ENCODE measurements around the gene TBC1D4. TPM values are rescaled to one million over a fixed set of nuclear protein-coding genes. Genes with fewer than 3 reads are reported as not detected.
"Not testable (repeated sequence)": the region's sequence is repeated elsewhere in the genome, so short reads cannot be mapped to it uniquely, and the experiment has no call there.

Gene TBC1D4
- total RNA-seq, 1 donor from 2014 or later: 116 TPM

GRCh38 chr13:75460644-75461043, 21.3 kb downstream of the TBC1D4 start:
- intact Hi-C loops (cut with micrococcal nuclease): no loop called here
- DNase-seq (no peak), ATAC-seq (no peak)

GRCh38 chr13:75458696-75459422, 23.1 kb downstream of the TBC1D4 start:
- ATAC-seq (peak; percentile 94), DNase-seq (peak; percentile 72)
- intact Hi-C loops (cut with micrococcal nuclease): no loop called here

GRCh38 chr13:75455962-75456361, 26.0 kb downstream of the TBC1D4 start:
- intact Hi-C loops (cut with micrococcal nuclease): no loop called here
- no peak for ATAC-seq
- no peak for DNase-seq

GRCh38 chr13:75454497-75454896, 27.5 kb downstream of the TBC1D4 start:
- intact Hi-C loops (cut with micrococcal nuclease): no loop called here
- no peak for ATAC-seq
- DNase-seq: no peak

- intact Hi-C loops (cut with micrococcal nuclease): no loop called here
Measured at GRCh38 chr13:75452564-75452963, 29.4 kb downstream of the TBC1D4 start.

GRCh38 chr13:75447493-75447892, 34.5 kb downstream of the TBC1D4 start:
- intact Hi-C loops (cut with micrococcal nuclease): no loop called here
- ATAC-seq: no peak

More at GRCh38 chr13:75452564-75452963, 29.4 kb downstream of the TBC1D4 start:
- ATAC-seq (no peak), DNase-seq (no peak)

GRCh38 chr13:75446874-75447273, 35.1 kb downstream of the TBC1D4 start:
- intact Hi-C loops (cut with micrococcal nuclease): no loop called here
- no peak for DNase-seq
- ATAC-seq: peak; percentile 6

More at GRCh38 chr13:75447493-75447892, 34.5 kb downstream of the TBC1D4 start:
- no peak for DNase-seq

- ATAC-seq: peak; percentile 77
- intact Hi-C loops (cut with micrococcal nuclease): no loop called here
- DNase-seq: no peak
Measured at GRCh38 chr13:75445717-75446499, 36.1 kb downstream of the TBC1D4 start.

GRCh38 chr13:75444016-75444415, 38.0 kb downstream of the TBC1D4 start:
- intact Hi-C loops (cut with micrococcal nuclease): no loop called here
- DNase-seq (no peak), ATAC-seq (no peak)

GRCh38 chr13:75443356-75443958, 38.5 kb downstream of the TBC1D4 start:
- ATAC-seq: peak; percentile 15
- intact Hi-C loops (cut with micrococcal nuclease): no loop called here
- no peak for DNase-seq

GRCh38 chr13:75442736-75443234, 39.2 kb downstream of the TBC1D4 start:
- ATAC-seq (peak; percentile 50), DNase-seq (peak; percentile 41)
- intact Hi-C loops (cut with micrococcal nuclease): no loop called here

GRCh38 chr13:75440100-75440499, 41.9 kb downstream of the TBC1D4 start:
- ATAC-seq (peak; percentile 33), DNase-seq (no peak)
- intact Hi-C loops (cut with micrococcal nuclease): no loop called here

GRCh38 chr13:75437582-75438318, 44.2 kb downstream of the TBC1D4 start:
- DNase-seq: no peak
- intact Hi-C loops (cut with micrococcal nuclease): no loop called here

GRCh38 chr13:75434126-75434525, 47.8 kb downstream of the TBC1D4 start:
- intact Hi-C loops (cut with micrococcal nuclease); ATAC-seq; DNase-seq: not testable (repeated sequence)

More at GRCh38 chr13:75437582-75438318, 44.2 kb downstream of the TBC1D4 start:
- ATAC-seq: peak; percentile 68

GRCh38 chr13:75432811-75433244, 49.1 kb downstream of the TBC1D4 start:
- intact Hi-C loops (cut with micrococcal nuclease): no loop called here
- DNase-seq: no peak
- ATAC-seq: peak; percentile 30

- DNase-seq (no peak), ATAC-seq (peak; percentile 19)
- intact Hi-C loops (cut with micrococcal nuclease): no loop called here
Measured at GRCh38 chr13:75432045-75432444, 49.9 kb downstream of the TBC1D4 start.

GRCh38 chr13:75430436-75431209, 51.3 kb downstream of the TBC1D4 start:
- intact Hi-C loops (cut with micrococcal nuclease): no loop called here
- DNase-seq: no peak
- peak; percentile 75 for ATAC-seq

GRCh38 chr13:75426421-75426820, 55.5 kb downstream of the TBC1D4 start:
- intact Hi-C loops (cut with micrococcal nuclease): no loop called here
- ATAC-seq: no peak

More at GRCh38 chr13:75426421-75426820, 55.5 kb downstream of the TBC1D4 start:
- no peak for DNase-seq
